HepG2 (cell line): ENCODE data around the gene CCDC106. TPM values are rescaled to one million over a fixed set of nuclear protein-coding genes. Genes with fewer than 3 reads are reported as not detected.

ENCODE experiments used
- AKAP8 ChIP-seq: sonication (generic); formaldehyde crosslinking; IDR thresholded peaks from 2 replicates; pipeline ENCODE4 v1.5.1; 2020; ENCODE audit warnings: mild to moderate bottlenecking, missing genetic modification reagents
- CBFB ChIP-seq: sonication (generic); formaldehyde crosslinking; IDR thresholded peaks from 2 replicates; pipeline ENCODE4 v1.4.0; 2020; ENCODE audit warnings: missing genetic modification reagents
- HOXD1 ChIP-seq: sonication (generic); formaldehyde crosslinking; IDR thresholded peaks from 2 replicates; pipeline ENCODE4 v1.5.0; 2020; ENCODE audit warnings: missing genetic modification reagents
- KLF12 ChIP-seq: sonication (generic); formaldehyde crosslinking; IDR thresholded peaks from 2 replicates; pipeline ENCODE4 v1.4.0; 2020; ENCODE audit warnings: missing genetic modification reagents, borderline replicate concordance
- MED1 ChIP-seq: sonication (generic); formaldehyde crosslinking; IDR thresholded peaks from 2 replicates; pipeline ENCODE4 v1.4.0; 2020; ENCODE audit warnings: missing genetic modification reagents
- TOPORS ChIP-seq: sonication (generic); formaldehyde crosslinking; IDR thresholded peaks from 2 replicates; pipeline ENCODE4 v1.8.0; 2023; ENCODE audit warnings: mild to moderate bottlenecking, missing genetic modification reagents
- ZNF337 ChIP-seq: sonication (generic); formaldehyde crosslinking; IDR thresholded peaks from 2 replicates; pipeline ENCODE4 v1.5.1; 2020; ENCODE audit warnings: missing genetic modification reagents, low read depth, mild to moderate bottlenecking, borderline replicate concordance
- ZNF615 ChIP-seq: sonication (generic); formaldehyde crosslinking; IDR thresholded peaks from 2 replicates; pipeline ENCODE4 v1.5.0; 2020; ENCODE audit warnings: mild to moderate bottlenecking, missing genetic modification reagents, borderline replicate concordance
- ZNF674 ChIP-seq: sonication (generic); formaldehyde crosslinking; IDR thresholded peaks from 2 replicates; pipeline ENCODE4 v1.5.0; 2020; ENCODE audit warnings: low read depth, mild to moderate bottlenecking, missing genetic modification reagents
- polyA plus RNA-seq, 8 experiments: library from polyadenylated mRNA; depleted of rRNA in 3 of 8; stranded (reverse) in 7 of 8; unstranded in 1 of 8; fragments of >200 nt; fragmentation: Illumina TruSeq in 4 of 8; extraction: Trizol in 4 of 8; gene quantifications; 2 replicates each; pipeline versions ENCODE4 v1.2.1 to v1.2.3, GENCODE V29; 2011 to 2016; ENCODE audit warnings: low read depth in 4 of 8, missing spikeins in 1 of 8, mixed read lengths in 1 of 8; ENCODE audit not compliant: insufficient read depth in 1 of 8
- total RNA-seq, 5 experiments: library from RNA; depleted of rRNA; stranded (reverse); fragments of >200 nt; fragmentation: Illumina TruSeq; extraction: Trizol; gene quantifications; 2 replicates each; pipeline ENCODE4 v1.2.3, GENCODE V29; 2016; ENCODE audit warnings: low read depth in 1 of 5
- TF ChIP-seq, protein P1 (sequence below): sonication (generic); formaldehyde crosslinking; IDR thresholded peaks from 2 replicates; pipeline ENCODE4 v1.8.0; 2022; ENCODE audit warnings: mild to moderate bottlenecking, missing genetic modification reagents, borderline replicate concordance
- TF ChIP-seq, protein P2 (sequence below): sonication (generic); formaldehyde crosslinking; IDR thresholded peaks from 2 replicates; pipeline ENCODE4 v1.4.0; 2020; ENCODE audit warnings: missing genetic modification reagents
- TF ChIP-seq, protein P3 (sequence below): sonication (generic); formaldehyde crosslinking; IDR thresholded peaks from 2 replicates; pipeline ENCODE4 v1.9.0; 2021; ENCODE audit warnings: missing genetic modification reagents, borderline replicate concordance
- TF ChIP-seq, protein P4 (sequence below): sonication (generic); formaldehyde crosslinking; IDR thresholded peaks from 2 replicates; pipeline ENCODE4; 2020; ENCODE audit warnings: missing genetic modification reagents, mild to moderate bottlenecking, borderline replicate concordance
- TF ChIP-seq, protein P5 (sequence below): sonication (generic); formaldehyde crosslinking; IDR thresholded peaks from 2 replicates; pipeline ENCODE4 v1.5.1; 2020; ENCODE audit warnings: mild to moderate bottlenecking, missing genetic modification reagents, moderate library complexity
- TF ChIP-seq, protein P6 (sequence below): sonication (generic); formaldehyde crosslinking; IDR thresholded peaks from 2 replicates; pipeline ENCODE4 v1.4.0; 2020; ENCODE audit warnings: mild to moderate bottlenecking, missing genetic modification reagents

CCDC106 gene
- total and polyA plus RNA-seq, 2 of the 13 experiments (the other 11 are each of a cell fraction or from before 2014, with no cell fraction given), result 4.7 to 8.8 TPM

DNA sequence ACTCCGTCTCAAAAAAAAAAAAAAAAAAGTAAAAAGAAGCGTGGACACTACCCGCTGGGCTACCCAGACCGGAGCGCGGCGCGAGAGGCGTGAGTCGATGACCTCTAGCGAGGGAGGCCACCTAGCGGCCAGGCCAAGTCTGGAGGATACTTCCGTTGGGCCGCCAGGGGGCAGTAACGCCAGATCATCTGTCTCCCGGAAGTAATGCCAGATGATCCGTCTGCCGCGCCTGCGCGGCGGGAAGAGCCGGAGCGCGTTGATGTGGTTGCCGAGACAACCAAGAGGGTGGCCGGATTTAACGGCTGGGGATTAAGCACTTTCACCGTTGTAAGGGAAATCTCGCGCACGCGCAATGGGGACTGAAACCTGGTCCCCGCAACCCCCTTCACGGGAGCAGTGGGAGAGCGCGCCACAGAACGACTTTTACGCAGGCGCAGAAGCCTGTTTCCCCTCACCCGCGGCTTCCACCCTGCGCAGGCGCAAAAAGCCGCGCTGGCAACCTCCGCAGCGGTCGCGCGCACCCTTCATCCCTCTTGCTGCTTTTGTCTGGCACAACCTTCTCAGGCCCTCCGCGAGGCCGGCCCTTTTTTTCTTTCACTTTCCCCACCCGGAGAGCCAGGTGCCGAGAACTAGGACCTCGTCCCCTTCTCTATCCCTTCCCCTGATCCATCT, 5.8 kb downstream of the CCDC106 start (continued):
- TF ChIP-seq AKAP8 (CRISPR knock-in tag), result peak; percentile 84; the same call in 1 of the 2 replicates
- TF ChIP-seq, protein P1, sequence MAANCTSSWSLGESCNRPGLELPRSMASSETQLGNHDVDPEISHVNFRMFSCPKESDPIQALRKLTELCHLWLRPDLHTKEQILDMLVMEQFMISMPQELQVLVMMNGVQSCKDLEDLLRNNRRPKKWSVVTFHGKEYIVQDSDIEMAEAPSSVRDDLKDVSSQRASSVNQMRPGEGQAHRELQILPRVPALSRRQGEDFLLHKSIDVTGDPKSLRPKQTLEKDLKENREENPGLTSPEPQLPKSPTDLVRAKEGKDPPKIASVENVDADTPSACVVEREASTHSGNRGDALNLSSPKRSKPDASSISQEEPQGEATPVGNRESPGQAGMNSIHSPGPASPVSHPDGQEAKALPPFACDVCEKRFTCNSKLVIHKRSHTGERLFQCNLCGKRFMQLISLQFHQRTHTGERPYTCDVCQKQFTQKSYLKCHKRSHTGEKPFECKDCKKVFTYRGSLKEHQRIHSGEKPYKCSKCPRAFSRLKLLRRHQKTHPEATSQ (CRISPR knock-in tag), result peak; percentile 70; the same call in 1 of the 2 replicates
- TF ChIP-seq, protein P2, sequence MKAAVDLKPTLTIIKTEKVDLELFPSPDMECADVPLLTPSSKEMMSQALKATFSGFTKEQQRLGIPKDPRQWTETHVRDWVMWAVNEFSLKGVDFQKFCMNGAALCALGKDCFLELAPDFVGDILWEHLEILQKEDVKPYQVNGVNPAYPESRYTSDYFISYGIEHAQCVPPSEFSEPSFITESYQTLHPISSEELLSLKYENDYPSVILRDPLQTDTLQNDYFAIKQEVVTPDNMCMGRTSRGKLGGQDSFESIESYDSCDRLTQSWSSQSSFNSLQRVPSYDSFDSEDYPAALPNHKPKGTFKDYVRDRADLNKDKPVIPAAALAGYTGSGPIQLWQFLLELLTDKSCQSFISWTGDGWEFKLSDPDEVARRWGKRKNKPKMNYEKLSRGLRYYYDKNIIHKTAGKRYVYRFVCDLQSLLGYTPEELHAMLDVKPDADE (CRISPR knock-in tag), result no peak
- TF ChIP-seq ZNF615, result no peak
- TF ChIP-seq HOXD1, result no peak
- TF ChIP-seq MED1, result peak; percentile 57
- TF ChIP-seq TOPORS, result 0 out of 2 replicates have a peak, but pooled peaks have one; percentile 42
- peak; percentile 68; the same call in 1 of the 2 replicates for TF ChIP-seq KLF12
- TF ChIP-seq, protein P3, sequence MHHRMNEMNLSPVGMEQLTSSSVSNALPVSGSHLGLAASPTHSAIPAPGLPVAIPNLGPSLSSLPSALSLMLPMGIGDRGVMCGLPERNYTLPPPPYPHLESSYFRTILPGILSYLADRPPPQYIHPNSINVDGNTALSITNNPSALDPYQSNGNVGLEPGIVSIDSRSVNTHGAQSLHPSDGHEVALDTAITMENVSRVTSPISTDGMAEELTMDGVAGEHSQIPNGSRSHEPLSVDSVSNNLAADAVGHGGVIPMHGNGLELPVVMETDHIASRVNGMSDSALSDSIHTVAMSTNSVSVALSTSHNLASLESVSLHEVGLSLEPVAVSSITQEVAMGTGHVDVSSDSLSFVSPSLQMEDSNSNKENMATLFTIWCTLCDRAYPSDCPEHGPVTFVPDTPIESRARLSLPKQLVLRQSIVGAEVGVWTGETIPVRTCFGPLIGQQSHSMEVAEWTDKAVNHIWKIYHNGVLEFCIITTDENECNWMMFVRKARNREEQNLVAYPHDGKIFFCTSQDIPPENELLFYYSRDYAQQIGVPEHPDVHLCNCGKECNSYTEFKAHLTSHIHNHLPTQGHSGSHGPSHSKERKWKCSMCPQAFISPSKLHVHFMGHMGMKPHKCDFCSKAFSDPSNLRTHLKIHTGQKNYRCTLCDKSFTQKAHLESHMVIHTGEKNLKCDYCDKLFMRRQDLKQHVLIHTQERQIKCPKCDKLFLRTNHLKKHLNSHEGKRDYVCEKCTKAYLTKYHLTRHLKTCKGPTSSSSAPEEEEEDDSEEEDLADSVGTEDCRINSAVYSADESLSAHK (CRISPR knock-in tag), result no peak
- peak; percentile 25; the same call in 1 of the 2 replicates for TF ChIP-seq CBFB
- TF ChIP-seq, protein P4, sequence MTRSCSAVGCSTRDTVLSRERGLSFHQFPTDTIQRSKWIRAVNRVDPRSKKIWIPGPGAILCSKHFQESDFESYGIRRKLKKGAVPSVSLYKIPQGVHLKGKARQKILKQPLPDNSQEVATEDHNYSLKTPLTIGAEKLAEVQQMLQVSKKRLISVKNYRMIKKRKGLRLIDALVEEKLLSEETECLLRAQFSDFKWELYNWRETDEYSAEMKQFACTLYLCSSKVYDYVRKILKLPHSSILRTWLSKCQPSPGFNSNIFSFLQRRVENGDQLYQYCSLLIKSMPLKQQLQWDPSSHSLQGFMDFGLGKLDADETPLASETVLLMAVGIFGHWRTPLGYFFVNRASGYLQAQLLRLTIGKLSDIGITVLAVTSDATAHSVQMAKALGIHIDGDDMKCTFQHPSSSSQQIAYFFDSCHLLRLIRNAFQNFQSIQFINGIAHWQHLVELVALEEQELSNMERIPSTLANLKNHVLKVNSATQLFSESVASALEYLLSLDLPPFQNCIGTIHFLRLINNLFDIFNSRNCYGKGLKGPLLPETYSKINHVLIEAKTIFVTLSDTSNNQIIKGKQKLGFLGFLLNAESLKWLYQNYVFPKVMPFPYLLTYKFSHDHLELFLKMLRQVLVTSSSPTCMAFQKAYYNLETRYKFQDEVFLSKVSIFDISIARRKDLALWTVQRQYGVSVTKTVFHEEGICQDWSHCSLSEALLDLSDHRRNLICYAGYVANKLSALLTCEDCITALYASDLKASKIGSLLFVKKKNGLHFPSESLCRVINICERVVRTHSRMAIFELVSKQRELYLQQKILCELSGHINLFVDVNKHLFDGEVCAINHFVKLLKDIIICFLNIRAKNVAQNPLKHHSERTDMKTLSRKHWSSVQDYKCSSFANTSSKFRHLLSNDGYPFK, result peak; percentile 75; the same call in 1 of the 2 replicates
- TF ChIP-seq, protein P5, sequence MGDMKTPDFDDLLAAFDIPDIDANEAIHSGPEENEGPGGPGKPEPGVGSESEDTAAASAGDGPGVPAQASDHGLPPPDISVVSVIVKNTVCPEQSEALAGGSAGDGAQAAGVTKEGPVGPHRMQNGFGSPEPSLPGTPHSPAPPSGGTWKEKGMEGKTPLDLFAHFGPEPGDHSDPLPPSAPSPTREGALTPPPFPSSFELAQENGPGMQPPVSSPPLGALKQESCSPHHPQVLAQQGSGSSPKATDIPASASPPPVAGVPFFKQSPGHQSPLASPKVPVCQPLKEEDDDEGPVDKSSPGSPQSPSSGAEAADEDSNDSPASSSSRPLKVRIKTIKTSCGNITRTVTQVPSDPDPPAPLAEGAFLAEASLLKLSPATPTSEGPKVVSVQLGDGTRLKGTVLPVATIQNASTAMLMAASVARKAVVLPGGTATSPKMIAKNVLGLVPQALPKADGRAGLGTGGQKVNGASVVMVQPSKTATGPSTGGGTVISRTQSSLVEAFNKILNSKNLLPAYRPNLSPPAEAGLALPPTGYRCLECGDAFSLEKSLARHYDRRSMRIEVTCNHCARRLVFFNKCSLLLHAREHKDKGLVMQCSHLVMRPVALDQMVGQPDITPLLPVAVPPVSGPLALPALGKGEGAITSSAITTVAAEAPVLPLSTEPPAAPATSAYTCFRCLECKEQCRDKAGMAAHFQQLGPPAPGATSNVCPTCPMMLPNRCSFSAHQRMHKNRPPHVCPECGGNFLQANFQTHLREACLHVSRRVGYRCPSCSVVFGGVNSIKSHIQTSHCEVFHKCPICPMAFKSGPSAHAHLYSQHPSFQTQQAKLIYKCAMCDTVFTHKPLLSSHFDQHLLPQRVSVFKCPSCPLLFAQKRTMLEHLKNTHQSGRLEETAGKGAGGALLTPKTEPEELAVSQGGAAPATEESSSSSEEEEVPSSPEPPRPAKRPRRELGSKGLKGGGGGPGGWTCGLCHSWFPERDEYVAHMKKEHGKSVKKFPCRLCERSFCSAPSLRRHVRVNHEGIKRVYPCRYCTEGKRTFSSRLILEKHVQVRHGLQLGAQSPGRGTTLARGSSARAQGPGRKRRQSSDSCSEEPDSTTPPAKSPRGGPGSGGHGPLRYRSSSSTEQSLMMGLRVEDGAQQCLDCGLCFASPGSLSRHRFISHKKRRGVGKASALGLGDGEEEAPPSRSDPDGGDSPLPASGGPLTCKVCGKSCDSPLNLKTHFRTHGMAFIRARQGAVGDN (CRISPR knock-in tag), result peak; percentile 86
- no peak for TF ChIP-seq ZNF674 (CRISPR knock-in tag)
- TF ChIP-seq ZNF337 (CRISPR knock-in tag), result 0 out of 2 replicates have a peak, but pooled peaks have one; percentile 15
- TF ChIP-seq, protein P6, sequence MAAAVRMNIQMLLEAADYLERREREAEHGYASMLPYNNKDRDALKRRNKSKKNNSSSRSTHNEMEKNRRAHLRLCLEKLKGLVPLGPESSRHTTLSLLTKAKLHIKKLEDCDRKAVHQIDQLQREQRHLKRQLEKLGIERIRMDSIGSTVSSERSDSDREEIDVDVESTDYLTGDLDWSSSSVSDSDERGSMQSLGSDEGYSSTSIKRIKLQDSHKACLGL, result 0 out of 2 replicates have a peak, but pooled peaks have one; percentile 20
